Neutrophil (primary cell): Measurements from ENCODE around the gene PC.

ENCODE experiments used
- H3K27ac ChIP-seq: fragments of 200-600 bp; sonication (generic); 2 replicates; pipeline ENCODE4 v1.5.1; 2016; ENCODE audit warnings: mild to moderate bottlenecking, moderate library complexity
- H3K27me3 ChIP-seq: fragments of 200-600 bp; sonication (generic); 2 replicates; pipeline ENCODE4 v1.6.0; 2016; ENCODE audit warnings: mild to moderate bottlenecking
- H3K36me3 ChIP-seq: fragments of 200-600 bp; sonication (generic); 2 replicates; pipeline ENCODE4 v1.5.1; 2017
- H3K4me1 ChIP-seq, 2 experiments: fragments of 200-600 bp in 1 of 2; sonication (generic) in 1 of 2; 1 replicate in 1 of 2; 2 replicates in 1 of 2; pipeline versions ENCODE4 v1.5.1 to v1.6.1; 2013 to 2016; ENCODE audit warnings: low read depth in 1 of 2, low read length in 1 of 2, mild to moderate bottlenecking in 1 of 2, moderate library complexity in 1 of 2; ENCODE audit not compliant: control insufficient read depth in 1 of 2, insufficient read depth in 1 of 2
- H3K4me3 ChIP-seq, 2 experiments: fragments of 200-600 bp in 1 of 2; sonication (generic) in 1 of 2; 1 replicate in 1 of 2; 2 replicates in 1 of 2; pipeline ENCODE4 v1.5.1; 2013 to 2016; ENCODE audit warnings: low read depth in 1 of 2, low read length in 1 of 2, mild to moderate bottlenecking in 1 of 2, moderate library complexity in 1 of 2
- H3K9me3 ChIP-seq: fragments of 200-600 bp; sonication (generic); 2 replicates; pipeline ENCODE4 v1.5.1; 2016
- CTCF ChIP-seq: fragments of 200-600 bp; sonication (generic); IDR thresholded peaks from 2 replicates; pipeline ENCODE4 v1.5.1; 2016; ENCODE audit warnings: antibody characterized with exemption

The PC gene

GRCh38 chr11:66904055-66904454, 54.1 kb downstream of the PC start:
- peaks cover 11% of the 10 kb centered on the region for H3K27me3 ChIP-seq
- no peaks in the 10 kb centered on the region for H3K36me3 ChIP-seq
- no peak for TF ChIP-seq CTCF
- no peak overlapping the region for H3K4me3 ChIP-seq
- H3K27ac ChIP-seq: no peak overlapping the region
- no peaks in the 10 kb centered on the region for H3K4me1 ChIP-seq
- no peaks in the 10 kb centered on the region for H3K9me3 ChIP-seq

- TF ChIP-seq CTCF: no peak
These were observed 55.6 kb downstream of the PC start for GRCh38 chr11:66902486-66903177.

GRCh38 chr11:66901964-66902390, 56.2 kb downstream of the PC start:
- Histone ChIP-seq H3K4me3 (no peak overlapping the region), H3K27ac (no peak overlapping the region), H3K9me3 (no peaks in the 10 kb centered on the region), H3K4me1 (no peaks in the 10 kb centered on the region), H3K36me3 (no peaks in the 10 kb centered on the region), H3K27me3 (peaks cover 17% of the 10 kb centered on the region)
- no peak for TF ChIP-seq CTCF

More at GRCh38 chr11:66902486-66903177, 55.6 kb downstream of the PC start:
- Histone ChIP-seq H3K4me1 (no peaks in the 10 kb centered on the region), H3K27ac (no peak overlapping the region), H3K27me3 (peaks cover 11% of the 10 kb centered on the region), H3K36me3 (no peaks in the 10 kb centered on the region), H3K9me3 (no peaks in the 10 kb centered on the region), H3K4me3 (no peak overlapping the region)

GRCh38 chr11:66894141-66894540, 64.0 kb downstream of the PC start:
- no peaks in the 10 kb centered on the region for H3K9me3 ChIP-seq
- no peak overlapping the region for H3K27ac ChIP-seq
- TF ChIP-seq CTCF: no peak
- no peak overlapping the region for H3K4me3 ChIP-seq
- peaks cover 22% of the 10 kb centered on the region for H3K27me3 ChIP-seq
- H3K4me1 ChIP-seq: no peaks in the 10 kb centered on the region
- H3K36me3 ChIP-seq: no peaks in the 10 kb centered on the region

GRCh38 chr11:66892911-66893310, 65.3 kb downstream of the PC start:
- no peaks in the 10 kb centered on the region for H3K4me1 ChIP-seq
- H3K27me3 ChIP-seq: peaks cover 22% of the 10 kb centered on the region
- H3K36me3 ChIP-seq: no peaks in the 10 kb centered on the region
- H3K9me3 ChIP-seq: no peaks in the 10 kb centered on the region
- no peak overlapping the region for H3K27ac ChIP-seq
- H3K4me3 ChIP-seq: no peak overlapping the region
- no peak for TF ChIP-seq CTCF
